ENCODE data around the gene TMEM186. TPM values are rescaled to one million over a fixed set of nuclear protein-coding genes. Genes with fewer than 3 reads are reported as not detected.
"Not testable (repeated sequence)": the region's sequence is repeated elsewhere in the genome, so short reads cannot be mapped to it uniquely, and the experiment has no call there.

Gene TMEM186
- total and polyA plus RNA-seq, 2 of the 8 experiments (the other 6 are each of a cell fraction or from before 2014, with no cell fraction given) = 13.1 TPM

GRCh38 chr16:8837594-8837993, 40.2 kb upstream of the TMEM186 start:
- H4K8ac ChIP-seq (ENCODE audit: extremely low read depth, insufficient read depth, low read length); H2BK12ac ChIP-seq (ENCODE audit: low read depth, low read length); H3K27ac ChIP-seq (ENCODE audit: low read depth, low read length); H3K23me2 ChIP-seq (ENCODE audit: low read depth, low read length); H3K27me3 ChIP-seq (replicated peaks in 1 of 4; ENCODE audit: control insufficient read depth in 3 of 4, extremely low read depth in 1 of 4, insufficient read depth in 3 of 4, low read length in 3 of 4); H3K14ac ChIP-seq (ENCODE audit: insufficient read length); H3K9ac ChIP-seq (replicated peaks in 1 of 4; ENCODE audit: extremely low read depth in 1 of 4, low read depth in 3 of 4, low read length in 3 of 4); H2AFZ ChIP-seq (ENCODE audit: low read length); H4K91ac ChIP-seq (replicated peaks; ENCODE audit: insufficient read length, low read length); H3K4me2 ChIP-seq (ENCODE audit: insufficient read depth in 1 of 2, low read depth in 2 of 2, low read length in 2 of 2); FAIRE-seq; DNase-seq (ENCODE audit: low read depth in 1 of 2, low spot score in 2 of 2); H3K79me1 ChIP-seq (ENCODE audit: low read depth, low read length); H4K20me1 ChIP-seq (replicated peaks in 1 of 2; ENCODE audit: control insufficient read depth in 1 of 2, insufficient read depth in 2 of 2, low read length in 2 of 2); CTCF ChIA-PET (ENCODE audit: partially characterized antibody); H3K36me3 ChIP-seq (ENCODE audit: control insufficient read depth in 2 of 4, insufficient read depth in 4 of 4, low read length in 3 of 4); H2BK5ac ChIP-seq (ENCODE audit: low read depth, low read length); H2BK20ac ChIP-seq (ENCODE audit: low read length); H3K4me3 ChIP-seq (ENCODE audit: extremely low read depth in 1 of 4, insufficient read depth in 2 of 4, low read depth in 3 of 4, low read length in 4 of 4); H3K4ac ChIP-seq (replicated peaks; ENCODE audit: insufficient read length, low read depth, low read length); H2AK5ac ChIP-seq (ENCODE audit: low read depth, low read length); H2BK15ac ChIP-seq (ENCODE audit: low read length); H3K56ac ChIP-seq (replicated peaks; ENCODE audit: insufficient read length, low read depth, low read length); H3K9me3 ChIP-seq (ENCODE audit: insufficient read depth in 2 of 2, low read depth in 1 of 2, low read length in 1 of 2); H3K23ac ChIP-seq (ENCODE audit: insufficient read length); H3K18ac ChIP-seq (ENCODE audit: extremely low read depth, low read length); H2BK120ac ChIP-seq (replicated peaks; ENCODE audit: low read depth, low read length); H4K5ac ChIP-seq (ENCODE audit: insufficient read length, low read depth, low read length): not testable (repeated sequence)
- H3K79me2 ChIP-seq (ENCODE audit: control insufficient read depth in 1 of 2, insufficient read depth in 2 of 2, low read length in 2 of 2) = peaks cover 0 to 25% of the 10 kb centered on the region in 2 experiments; a peak in 2 of 4 replicates
- peaks cover 3 to 11% (median 8%) of the 10 kb centered on the region in 4 experiments for H3K4me1 ChIP-seq (replicated peaks in 1 of 4; ENCODE audit: control insufficient read depth in 3 of 4, insufficient read depth in 4 of 4, low read length in 3 of 4)
- POLR2A ChIA-PET (ENCODE audit: partially characterized antibody) = interaction anchor here (0.6 to 2.4 kb wide), 4 partner anchors 9 to 27 kb away, joined by 3 to 8 read pairs (median 6); no protein-coding TSS in a partner anchor
- 89% methylated on average over 15 of the region's 15 CpGs; no CpG with 5 or more reads in 1 of the 2 experiments for WGBS, 2 experiments (ENCODE audit: extremely low coverage in 1 of 2, insufficient coverage in 1 of 2, insufficient read length in 1 of 2, insufficient replicate concordance in 2 of 2, low coverage in 1 of 2, low lambda C conversion rate in 2 of 2, missing lambda C conversion rate in 1 of 2)

Data from H1 (cell line).